Caki2 (cell line): ENCODE data around the gene CTSD. TPM values are rescaled to one million over a fixed set of nuclear protein-coding genes. Genes with fewer than 3 reads are reported as not detected.
"Not testable (repeated sequence)": the region's sequence is repeated elsewhere in the genome, so short reads cannot be mapped to it uniquely, and the experiment has no call there.

ENCODE experiments used
- DNase-seq: peaks from one replicate; pipeline ENCODE4 v3.0.0-alpha.2; 2015; ENCODE audit warnings: low read depth
- in situ Hi-C: cut with HindIII; loops from 2 replicates; pipeline ENCODE4 v1.10.0; 2016; ENCODE audit warnings: low sequenced_read_pairs, low pct_unique_long_range_greater_than_20kb, mixed read lengths
- total RNA-seq: library from RNA; depleted of rRNA; stranded (reverse); fragments of >200 nt; shearing (Covaris generic); gene quantifications from 2 replicates; pipeline ENCODE4 v1.2.3, GENCODE V29; 2014; ENCODE audit warnings: low replicate concordance; rRNA removed

CTSD gene
- 1,431 and 1,654 TPM in 2 replicates for total RNA-seq

GRCh38 chr11:1763796-1764661, at the start of gene CTSD:
TSS of gene CTSD (minus strand) at chr11:1763927. CDS start at chr11:1763859, 68 bp downstream.
- in situ Hi-C loops: no loop called here
- peak; percentile 56 for DNase-seq

DNA sequence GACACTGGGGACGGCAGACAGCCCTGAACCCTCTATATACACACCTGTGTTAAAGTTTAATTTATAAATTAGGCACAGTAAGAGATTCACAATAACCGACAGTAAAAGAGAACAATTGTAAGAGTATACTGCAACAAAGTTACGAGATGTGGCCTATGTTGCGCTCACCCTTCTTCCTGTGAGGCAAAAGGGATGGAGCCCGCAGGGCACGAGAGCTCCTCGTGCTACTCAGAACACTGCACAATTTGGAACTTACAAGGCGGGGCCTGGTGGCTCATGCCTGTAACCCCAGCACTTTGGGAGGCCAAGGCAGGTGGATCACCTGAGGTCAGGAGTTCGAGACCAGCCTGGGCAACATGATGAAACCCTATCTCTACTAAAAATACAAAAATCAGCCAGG, 49.6 kb upstream of the CTSD start:
- DNase-seq, in situ Hi-C loops: not testable (repeated sequence)

DNA sequence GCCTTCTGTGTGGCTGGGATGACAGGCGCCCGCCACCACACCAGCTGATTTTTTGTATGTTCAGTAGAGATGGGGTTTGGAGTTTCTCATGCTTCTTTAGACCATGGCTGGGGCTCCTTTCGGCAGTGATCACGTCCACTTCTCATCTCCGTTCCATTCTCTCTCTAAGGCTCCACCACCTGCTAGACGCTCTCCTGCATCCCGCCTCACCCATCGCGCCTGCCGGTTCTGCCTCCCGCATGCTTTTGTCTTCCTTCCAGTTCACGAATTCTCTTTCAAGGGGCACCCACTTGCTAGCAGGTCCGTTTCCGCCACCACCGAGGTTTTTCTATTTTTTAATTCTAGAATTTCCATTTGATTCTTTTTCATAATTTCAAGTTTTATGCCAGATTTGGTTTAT, 49.1 kb upstream of the CTSD start:
- no peak for DNase-seq
- in situ Hi-C loops: no loop called here

DNA sequence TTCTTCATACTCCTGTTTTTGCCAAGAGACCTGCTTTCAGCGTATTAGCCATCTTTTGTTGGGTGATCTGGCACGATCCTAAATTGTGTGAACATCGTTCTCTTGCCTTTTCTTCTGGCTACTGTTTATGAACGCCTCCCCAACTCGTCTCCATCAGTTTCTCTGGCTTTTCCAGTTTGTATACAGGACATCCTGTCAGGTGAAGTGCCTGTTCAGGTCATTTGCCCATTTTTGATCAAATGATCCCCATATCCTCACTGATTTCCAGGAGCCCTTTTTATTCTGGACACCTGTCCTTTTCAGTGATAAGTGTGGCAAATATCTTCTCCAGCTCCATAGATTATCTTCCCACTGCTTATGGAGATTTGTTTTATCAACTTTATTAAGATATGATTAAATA, 48.5 kb upstream of the CTSD start:
- in situ Hi-C loops: no loop called here

DNA sequence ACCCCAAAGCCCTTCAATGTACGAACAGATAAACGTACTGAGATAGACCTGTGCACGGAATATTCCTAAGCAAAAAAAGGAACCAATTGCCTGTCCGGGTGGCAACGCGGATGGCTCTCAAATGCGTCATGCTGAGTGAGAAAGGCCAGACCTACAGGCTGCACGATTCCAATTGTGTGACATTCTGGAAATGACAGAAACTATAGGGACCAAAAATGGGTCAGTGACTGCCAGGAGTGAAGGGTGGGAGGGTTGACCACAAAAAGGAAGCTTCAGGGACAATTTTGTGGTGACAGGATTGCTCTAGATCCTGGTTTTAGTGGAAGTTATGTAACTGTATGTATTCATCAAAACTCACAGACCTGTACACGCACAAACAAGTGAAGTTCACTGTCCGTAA, 47.0 kb upstream of the CTSD start:
- in situ Hi-C loops: no loop called here

More for the DNA sequence above, 48.5 kb upstream of the CTSD start:
- DNase-seq: no peak

DNA sequence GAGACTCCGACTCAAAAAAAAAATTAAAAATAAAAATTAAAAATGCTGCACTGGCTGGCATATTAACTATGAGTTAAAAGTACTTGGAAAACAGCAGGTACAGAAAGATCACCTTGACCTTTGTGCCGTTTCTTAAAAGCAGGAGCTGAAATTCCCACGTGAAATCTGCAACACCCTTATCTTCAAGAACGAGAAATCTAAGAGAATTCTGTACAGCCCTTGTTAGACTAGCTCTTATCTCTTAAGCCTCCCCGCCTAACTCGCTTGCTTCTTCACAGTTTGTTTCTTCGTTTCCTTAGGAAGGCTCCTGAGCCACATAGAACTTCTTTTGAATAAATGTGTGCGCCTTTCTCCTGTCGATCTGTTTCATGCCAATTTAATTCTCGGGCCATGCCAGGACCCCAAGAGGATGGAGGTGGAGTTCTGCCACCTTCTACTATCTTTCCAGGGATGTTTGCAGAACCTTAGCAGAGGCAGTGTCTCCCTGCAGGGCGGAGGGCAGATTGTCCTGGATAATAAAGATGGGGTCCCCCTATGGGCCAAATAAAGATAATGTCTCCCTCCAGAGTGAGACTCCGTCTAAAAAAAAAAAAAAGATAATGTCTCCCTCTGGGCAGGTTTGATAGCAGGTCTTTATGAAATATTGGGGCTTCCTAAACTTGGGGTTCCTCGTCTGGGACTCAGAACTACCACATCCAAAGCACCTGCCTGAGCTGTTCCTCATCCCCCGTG, 43.7 kb upstream of the CTSD start:
- in situ Hi-C loops: no loop called here

More for the DNA sequence above, 47.0 kb upstream of the CTSD start:
- DNase-seq: no peak

GRCh38 chr11:1805525-1805924, 41.8 kb upstream of the CTSD start:
- in situ Hi-C loops: no loop called here

More for the DNA sequence above, 43.7 kb upstream of the CTSD start:
- no peak for DNase-seq

DNA sequence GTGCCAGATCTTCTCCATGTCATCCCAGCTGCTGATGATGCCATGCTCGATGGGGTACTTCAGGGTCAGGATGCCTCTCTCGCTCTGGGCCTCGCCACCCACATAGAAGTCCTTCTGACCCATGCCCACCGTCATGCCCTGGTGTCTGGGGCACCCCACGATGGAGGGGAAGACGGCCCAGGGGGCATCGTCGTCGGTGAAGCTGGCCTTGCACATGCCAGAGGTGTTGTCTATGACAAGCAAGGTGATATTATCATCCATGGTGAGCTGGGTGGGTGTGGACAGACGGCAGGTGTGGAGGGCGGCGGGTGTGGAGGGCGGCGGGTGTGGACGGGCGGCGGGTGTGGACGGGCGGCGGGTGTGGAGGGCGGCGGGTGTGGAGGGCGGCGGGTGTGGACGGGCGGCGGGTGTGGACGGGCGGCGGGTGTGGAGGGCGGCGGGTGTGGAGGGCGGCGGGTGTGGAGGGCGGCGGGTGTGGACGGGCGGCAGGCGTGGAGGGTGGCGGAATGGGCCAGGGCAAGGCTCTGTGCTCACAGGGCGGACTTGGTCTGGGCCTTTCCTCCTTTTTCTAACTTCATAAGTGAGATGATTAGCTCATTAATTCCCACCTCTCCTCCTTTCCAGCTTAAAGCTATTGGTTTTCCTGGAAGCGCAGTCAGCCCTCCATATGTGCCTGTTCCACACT, 40.2 kb upstream of the CTSD start:
- in situ Hi-C loops, DNase-seq: not testable (repeated sequence)

More at GRCh38 chr11:1805525-1805924, 41.8 kb upstream of the CTSD start:
- DNase-seq: no peak

DNA sequence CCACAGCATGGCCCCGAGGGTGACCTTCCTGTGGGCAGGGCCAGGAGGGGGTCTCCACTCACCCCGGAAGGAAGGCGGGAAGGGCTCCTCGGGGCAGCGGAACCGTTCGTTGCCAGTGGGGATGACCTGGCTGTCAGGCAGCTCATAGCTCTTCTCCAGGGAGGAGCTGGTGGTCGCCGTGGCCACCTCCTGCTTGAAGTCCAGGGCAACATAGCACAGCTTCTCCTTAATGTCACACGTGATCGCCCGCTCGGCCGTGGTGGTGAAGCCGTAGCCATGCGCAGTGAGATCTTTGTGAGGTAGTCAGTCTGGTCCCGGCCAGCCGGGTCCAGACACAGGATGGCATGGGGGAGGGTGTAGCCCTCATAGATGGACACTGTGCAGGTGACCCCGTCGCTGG, 39.5 kb upstream of the CTSD start:
- DNase-seq: no peak
- in situ Hi-C loops: no loop called here

GRCh38 chr11:1797391-1798125, 33.8 kb upstream of the CTSD start:
- in situ Hi-C loops: no loop called here
- DNase-seq: no peak

- in situ Hi-C loops: no loop called here
- no peak for DNase-seq
These were observed 32.8 kb upstream of the CTSD start for GRCh38 chr11:1796413-1797011.

DNA sequence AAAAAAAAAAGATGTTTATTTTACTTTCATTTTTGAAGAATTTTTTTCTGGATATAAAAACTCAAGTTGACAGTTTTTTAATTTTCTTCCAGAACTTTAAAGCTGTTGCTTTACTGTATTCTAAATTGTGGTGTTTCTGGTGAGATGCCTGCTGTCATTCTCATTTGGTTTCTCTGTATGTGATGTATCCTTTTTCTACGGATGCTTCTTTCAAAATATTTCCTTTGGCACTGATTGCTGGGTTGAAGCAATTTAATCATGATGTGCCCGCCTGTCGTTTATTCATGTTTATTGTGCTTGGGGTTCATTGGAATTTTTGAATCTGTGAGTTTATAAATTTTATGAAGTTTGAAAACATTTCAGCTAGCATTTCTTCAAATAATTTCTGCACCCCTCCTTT, 29.4 kb upstream of the CTSD start:
- DNase-seq: no peak
- in situ Hi-C loops: no loop called here

- DNase-seq: no peak
- in situ Hi-C loops: no loop called here
These were observed 28.7 kb upstream of the CTSD start for GRCh38 chr11:1792461-1792860.

DNA sequence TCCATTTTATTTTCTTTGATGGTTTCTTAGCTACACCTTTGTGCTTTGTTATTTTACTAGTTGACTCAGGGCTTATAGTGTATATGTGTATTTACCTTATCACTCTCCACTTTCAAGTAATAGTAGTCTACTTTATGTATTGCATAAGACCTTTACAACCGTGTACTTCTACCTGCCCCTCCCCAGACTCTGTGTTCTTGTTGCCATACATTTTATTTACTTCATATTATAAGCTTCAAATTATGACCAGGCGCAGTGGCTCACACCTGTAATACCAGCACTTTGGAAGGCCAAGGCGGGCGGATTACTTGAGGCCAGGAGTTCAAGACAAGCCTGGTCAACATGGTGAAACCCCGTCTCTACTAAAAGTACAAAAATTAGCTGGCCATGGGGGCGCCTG, 28.2 kb upstream of the CTSD start:
- in situ Hi-C loops: no loop called here
- no peak for DNase-seq

DNA sequence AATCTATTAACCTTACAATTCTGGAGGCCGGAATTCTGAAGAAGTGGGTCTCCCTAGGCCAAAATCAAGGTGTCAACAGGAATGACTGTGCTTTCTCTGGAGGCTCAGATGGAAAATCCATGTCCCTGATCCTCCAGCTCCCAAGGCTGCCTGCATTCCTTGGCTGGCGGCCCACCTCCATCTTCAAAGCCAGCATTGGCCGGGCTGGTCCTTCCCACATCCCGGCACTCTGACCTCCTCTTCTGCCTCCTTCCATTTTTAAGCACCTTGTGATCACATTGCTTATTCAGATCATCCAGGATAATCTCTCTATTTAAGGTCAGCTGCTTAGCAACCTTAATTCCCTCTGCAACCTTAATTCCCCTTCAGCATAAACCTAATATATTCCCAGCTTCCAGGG, 22.7 kb upstream of the CTSD start:
- in situ Hi-C loops: no loop called here
- DNase-seq: no peak

- in situ Hi-C loops: no loop called here
- DNase-seq: peak; percentile 17
These were observed 22.2 kb upstream of the CTSD start for GRCh38 chr11:1785749-1786413.
